Body of pancreas (tissue), 4 donors: Measurements from ENCODE around the gene ELAVL2.

ENCODE experiments used
- CTCF ChIP-seq, 7 experiments: fragments of 450-650 bp in 4 of 7; fragments of 200-600 bp in 3 of 7; sonication (generic) in 3 of 7; IDR thresholded peaks; one replicate each; pipeline ENCODE4 v1.5.1; 2016 to 2019; ENCODE audit warnings: antibody characterized with exemption in 7 of 7
- POLR2A ChIP-seq, 3 donors: fragments of 450-650 bp; IDR thresholded peaks; one replicate each; pipeline ENCODE4 v1.6.1; 2016; ENCODE audit warnings: antibody characterized with exemption in 3 of 3, mild to moderate bottlenecking in 2 of 3

GRCh38 chr9:23814243-23814642, 11.8 kb downstream of the ELAVL2 start:
- no peak for TF ChIP-seq CTCF (IDR thresholded peaks at IDR 0.05)
- TF ChIP-seq POLR2A (IDR thresholded peaks at IDR 0.05), result no peak
